Stimulated activated naive CD4-positive, alpha-beta T cell (primary cell): Measurements from ENCODE around the gene ARTN.
A peak's percentile ranks its signal among the peaks of the same experiment; 100 is the strongest.

Source experiments
- DNase-seq, 6 experiments: peaks; one replicate each; lab custom pipeline; 2025; lab: John Stamatoyannopoulos, UW

The ARTN gene

DNA sequence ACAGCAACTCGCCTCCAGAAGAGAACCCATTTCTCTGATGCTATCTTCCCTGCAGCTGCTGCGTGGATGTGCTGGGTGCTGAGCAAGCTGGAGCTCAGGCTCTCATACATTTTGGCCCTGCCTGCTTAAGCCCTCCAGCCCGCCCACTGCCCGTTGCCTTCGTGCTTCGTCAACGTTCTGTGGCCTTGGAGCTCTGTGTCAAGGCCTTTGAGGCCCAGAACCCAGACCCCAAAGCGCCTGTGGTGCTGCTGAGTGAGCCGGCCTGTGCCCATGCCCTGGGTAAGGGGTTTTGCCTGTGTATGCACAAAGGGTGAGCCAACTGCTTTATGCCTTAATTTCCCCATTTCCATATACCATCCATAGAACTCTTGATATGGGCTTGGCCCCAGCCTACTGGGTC is 37.3 kb downstream of the ARTN start:
- DNase-seq = no peak

DNA sequence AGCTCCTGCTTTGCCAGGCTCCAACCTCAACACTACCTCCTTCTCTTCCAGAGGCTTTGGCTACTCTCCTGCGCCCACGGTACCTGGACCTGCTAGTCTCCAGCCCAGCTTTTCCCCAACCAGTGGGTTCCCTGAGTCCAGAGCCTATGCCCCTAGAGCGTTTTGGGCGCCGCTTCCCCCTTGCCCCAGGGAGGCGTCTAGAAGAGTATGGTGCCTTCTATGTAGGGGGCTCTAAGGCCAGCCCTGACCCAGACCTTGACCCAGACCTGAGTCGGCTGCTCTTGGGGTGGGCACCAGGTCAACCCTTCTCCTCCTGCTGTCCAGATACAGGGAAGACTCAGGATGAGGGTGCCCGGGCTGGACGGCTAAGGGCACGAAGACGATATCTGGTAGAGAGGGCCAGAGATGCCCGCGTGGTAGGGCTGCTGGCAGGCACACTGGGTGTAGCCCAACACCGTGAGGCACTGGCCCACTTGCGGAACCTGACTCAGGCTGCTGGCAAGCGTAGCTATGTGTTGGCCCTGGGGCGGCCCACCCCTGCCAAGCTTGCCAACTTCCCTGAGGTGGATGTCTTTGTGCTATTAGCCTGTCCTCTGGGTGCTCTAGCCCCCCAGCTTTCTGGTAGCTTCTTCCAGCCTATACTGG is 37.9 kb downstream of the ARTN start:
- DNase-seq = no peak

DNA sequence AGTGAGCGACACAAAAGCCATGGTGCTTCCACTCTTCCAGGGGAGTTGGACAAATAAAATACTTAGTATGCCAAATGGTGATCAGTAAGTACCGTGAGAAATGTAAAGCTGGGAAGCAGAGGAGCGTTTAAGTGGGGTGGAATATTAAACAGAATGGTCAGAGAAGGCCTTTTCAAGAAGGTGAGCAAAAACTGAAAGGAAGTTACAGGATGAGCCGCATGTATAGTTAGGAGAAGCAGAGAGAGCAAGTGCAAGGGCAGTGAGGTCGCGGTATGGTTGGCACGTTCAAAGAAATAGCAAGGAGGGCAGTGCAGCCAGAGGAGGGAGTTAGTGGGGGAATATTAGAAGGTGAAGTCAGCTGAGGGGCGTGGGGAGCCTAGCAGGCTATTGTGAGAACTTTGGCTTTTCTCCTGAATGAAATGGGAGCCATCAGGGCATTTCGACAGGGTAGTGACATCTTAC is 40.4 kb downstream of the ARTN start:
- peak in 1 of 6 experiments; percentile 57 for DNase-seq

DNA sequence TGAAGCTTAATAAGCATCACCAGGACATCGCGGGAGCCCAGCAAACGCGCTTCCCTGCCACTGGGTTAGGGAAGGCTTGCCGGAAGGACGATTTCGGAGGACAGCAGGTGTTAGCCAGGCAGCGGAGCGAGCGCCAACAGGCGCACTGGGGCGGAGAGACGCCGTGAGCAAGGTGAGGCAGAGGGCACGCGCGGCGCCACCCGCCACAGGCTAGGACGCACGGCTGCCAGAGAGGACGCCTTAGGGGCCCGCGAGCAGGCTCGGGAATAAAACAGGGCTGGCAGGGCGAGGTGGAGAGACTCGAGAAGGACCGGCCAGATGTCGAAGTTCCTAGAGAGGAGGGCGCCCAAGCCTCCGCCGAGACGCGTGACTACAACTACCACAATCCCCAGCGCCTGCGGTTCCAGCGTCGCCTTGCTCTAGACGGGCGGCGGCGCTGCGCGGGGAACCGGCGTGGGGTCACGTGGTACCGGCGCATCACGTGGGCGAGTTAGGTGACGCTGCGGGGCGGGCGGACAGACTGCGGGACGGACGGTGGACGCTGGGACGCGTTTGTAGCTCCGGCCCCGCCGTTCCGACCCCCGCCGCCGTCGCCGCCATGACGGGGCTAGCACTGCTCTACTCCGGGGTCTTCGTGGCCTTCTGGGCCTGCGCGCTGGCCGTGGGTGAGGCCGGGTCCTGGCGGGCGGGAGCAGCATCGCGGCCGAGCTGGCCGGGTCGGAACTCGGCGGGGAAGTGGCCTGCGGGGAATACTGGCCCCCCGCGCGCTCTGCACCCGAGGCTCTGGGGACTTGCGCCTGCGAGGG is 41.0 kb downstream of the ARTN start, which contains the start of gene ATP6V0B:
ATP6V0B (plus strand) TSS at position 518 of the 806 bp plus-strand sequence; CDS start at position 599, 81 bp downstream.
- peak; percentile 82 to 94 (median 87) for DNase-seq

DNA sequence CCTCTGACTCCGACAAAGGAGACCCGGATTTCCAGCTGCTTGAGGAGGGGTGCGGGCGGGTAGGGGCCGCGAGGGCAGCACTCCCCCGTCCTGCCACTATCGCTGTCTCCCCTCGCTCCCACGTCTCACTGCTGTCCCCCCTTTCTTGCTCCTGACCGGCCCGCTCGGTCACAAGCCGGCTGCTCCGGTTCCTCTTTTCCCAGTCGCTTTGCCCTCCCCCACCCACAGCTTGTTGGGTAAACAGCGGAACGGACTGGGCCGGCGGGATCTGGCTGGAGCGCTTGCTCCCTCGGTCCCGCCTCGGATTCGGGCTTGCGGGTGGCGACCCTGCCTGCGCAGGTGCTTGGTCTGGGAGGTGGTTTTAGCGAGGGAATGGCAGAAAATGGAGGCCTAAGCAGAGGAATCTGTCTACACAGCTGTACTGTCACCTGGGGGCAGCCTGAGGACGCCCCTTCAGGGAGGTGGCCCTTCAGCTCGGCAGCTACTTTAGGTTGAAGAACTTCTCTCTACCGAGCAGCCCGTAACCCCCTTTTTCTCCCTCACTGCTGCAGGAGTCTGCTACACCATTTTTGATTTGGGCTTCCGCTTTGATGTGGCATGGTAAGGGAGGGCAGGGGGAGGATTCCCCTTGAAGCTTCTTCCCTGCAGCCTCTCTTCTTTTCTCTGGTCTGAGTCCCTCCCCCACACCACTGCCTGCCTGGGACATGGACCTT is 41.8 kb downstream of the ARTN start:
- peak; percentile 20 to 70 (median 50) for DNase-seq

DNA sequence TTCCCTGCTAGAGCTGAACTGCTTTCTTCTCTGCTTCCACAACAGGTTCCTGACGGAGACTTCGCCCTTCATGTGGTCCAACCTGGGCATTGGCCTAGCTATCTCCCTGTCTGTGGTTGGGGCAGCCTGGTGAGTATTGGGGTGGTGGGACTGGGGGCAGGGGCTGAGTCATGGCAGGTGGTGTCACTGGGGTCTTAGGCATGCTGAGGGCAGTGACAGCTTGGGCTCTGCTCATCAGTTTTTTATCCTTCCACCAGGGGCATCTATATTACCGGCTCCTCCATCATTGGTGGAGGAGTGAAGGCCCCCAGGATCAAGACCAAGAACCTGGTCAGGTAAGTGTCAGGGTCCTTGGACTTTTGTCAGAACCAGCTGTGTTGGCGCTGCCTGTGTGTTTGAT is 42.4 kb downstream of the ARTN start:
- no peak for DNase-seq

DNA sequence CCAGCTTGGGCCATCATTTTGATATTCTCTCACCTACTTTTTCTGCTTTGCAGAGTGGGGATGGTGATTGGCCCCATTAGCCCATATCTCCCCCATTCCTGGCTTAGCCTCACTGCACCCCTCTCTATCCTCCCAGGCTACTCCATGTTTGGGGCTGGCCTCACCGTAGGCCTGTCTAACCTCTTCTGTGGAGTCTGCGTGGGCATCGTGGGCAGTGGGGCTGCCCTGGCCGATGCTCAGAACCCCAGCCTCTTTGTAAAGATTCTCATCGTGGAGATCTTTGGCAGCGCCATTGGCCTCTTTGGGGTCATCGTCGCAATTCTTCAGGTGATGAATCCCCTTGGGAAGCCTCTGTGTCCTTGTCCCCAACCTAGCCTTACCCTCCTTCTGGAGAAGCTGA is 43.3 kb downstream of the ARTN start:
- DNase-seq = no peak

DNA sequence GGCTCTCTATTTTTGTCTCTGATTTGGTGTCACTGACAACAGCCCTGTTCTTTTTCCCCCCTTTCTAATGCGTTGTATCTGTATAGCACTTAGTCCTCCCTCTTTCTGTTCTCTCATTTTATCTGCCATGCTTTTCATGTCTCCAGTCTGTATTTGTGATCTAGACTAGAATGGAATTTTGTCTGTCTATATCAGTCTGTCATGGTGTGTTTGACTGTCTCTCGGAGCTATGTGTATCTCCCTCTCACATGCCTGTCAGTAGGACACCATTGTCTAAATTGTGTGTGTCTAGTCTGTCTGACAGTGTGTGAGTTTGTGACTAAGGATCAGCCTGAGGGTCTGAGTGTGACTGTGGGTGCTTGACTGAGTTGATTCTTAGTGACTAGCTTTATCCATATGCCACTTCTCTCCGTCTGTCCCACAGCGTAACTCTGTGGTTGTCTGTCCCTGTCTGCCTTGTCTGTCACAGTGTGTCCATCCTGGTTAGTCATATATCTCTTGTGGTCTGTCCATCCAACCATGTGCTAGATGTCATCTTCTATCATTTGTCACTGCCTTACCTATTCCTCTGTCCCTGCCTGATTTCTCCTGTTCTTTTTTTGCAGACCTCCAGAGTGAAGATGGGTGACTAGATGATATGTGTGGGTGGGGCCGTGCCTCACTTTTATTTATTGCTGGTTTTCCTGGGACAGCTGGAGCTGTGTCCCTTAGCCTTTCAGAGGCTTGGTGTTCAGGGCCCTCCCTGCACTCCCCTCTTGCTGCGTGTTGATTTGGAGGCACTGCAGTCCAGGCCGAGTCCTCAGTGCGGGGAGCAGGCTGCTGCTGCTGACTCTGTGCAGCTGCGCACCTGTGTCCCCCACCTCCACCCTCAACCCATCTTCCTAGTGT is 44.0 kb downstream of the ARTN start:
- DNase-seq = no peak

DNA sequence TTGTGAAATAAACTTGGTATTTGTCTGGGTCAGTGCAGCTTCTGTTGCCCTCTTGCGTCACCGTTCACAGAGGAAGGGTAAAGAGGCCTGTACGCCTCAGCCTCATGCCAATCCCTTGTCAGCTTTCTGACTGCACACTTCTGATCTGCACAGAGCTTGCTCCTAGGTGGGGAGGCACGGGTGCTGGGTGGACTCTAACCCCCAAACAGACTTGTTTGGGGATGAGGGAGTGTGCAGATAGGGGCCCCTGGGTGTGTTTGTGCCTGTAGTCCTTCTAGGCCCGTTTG is 44.6 kb downstream of the ARTN start:
- no peak for DNase-seq

DNA sequence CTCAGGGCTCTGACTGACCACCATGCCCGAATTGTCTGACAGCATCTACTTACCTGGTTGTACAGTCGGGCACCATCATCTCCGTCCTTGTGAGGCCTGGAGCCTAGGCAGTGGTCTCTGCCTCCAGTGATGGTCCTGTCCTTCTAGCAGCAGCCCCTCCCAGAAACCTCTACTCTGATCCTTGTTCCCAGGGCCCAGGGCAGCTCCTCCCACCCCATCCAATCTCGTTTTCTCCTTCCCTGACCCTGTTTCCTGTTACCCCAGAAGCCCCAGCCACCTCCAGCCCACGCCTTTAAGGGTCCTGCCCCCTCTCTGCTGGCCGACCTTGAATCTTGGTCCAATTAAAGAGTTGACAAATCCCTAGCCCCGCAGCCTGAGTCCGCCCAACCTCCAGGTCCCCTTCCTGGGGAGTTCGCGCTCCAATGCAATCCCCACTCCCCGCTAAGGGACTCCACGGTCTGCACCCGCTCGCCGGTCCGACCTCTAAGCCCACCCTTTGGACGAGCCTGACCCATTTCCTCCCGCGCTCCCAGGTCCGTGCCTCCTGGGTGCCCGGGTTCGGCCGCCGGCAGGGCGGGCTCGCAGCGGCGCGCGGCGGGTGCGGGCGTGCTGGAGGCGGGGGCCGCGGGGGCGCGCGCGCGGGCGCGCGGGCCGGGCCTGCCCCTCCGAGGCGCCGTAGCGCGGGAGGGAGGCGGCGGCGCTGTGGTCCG is 45.1 kb downstream of the ARTN start, which contains the start of gene B4GALT2:
B4GALT2 (plus strand) TSS at position 660 of the 710 bp plus-strand sequence. CDS start 1,951 bp downstream, outside the sequence.
- DNase-seq = no peak

DNA sequence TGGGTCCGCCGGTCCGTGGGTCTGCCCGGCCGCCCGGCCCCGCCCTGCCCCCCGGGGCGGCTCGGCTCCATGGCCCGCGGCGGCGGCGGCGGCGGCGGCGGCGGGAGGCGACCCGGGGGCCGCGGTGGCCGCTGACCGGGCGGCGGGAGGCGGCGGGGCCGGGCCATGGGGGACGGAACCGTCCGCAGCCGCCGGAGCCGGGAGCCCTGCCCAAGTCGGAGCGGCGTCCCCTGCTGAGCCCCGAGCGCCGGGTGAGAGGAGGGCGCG is 45.6 kb downstream of the ARTN start:
- no peak for DNase-seq

DNA sequence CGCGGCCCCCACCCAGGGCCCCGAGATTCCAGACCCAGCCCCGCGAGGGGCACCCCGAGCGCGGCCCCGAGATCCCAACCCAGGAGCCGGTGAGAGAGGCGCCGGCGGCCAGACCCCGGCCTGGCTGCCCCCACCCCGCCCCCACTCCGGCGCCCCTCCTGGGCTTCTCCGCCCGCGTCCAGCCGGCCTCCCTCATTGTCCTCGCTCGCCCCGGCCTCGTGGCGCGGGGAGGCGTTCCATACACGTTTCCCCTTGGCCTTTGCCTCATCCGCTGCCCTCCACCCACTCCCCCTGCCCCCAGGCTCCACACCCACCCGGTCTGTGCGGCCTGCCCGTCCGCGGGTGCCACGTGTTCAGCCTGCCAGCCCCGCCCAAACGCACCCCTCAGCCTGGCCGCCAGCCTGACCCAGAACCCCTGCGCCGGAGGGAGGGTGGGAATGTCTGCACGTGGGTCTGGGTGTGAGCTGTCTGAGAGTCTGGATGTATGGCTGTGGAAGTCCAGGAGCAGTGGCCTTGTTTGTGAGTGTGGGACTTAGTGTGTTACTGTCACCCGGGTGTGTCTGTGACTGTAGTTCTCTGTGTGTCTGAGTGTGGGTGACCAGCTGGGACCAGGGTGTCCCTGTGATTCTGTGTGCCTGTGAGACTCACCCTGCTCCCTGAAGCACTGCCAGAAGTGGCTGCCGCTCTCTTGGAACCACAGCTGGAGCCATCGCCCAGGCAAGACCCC is 46.1 kb downstream of the ARTN start:
- DNase-seq = no peak

DNA sequence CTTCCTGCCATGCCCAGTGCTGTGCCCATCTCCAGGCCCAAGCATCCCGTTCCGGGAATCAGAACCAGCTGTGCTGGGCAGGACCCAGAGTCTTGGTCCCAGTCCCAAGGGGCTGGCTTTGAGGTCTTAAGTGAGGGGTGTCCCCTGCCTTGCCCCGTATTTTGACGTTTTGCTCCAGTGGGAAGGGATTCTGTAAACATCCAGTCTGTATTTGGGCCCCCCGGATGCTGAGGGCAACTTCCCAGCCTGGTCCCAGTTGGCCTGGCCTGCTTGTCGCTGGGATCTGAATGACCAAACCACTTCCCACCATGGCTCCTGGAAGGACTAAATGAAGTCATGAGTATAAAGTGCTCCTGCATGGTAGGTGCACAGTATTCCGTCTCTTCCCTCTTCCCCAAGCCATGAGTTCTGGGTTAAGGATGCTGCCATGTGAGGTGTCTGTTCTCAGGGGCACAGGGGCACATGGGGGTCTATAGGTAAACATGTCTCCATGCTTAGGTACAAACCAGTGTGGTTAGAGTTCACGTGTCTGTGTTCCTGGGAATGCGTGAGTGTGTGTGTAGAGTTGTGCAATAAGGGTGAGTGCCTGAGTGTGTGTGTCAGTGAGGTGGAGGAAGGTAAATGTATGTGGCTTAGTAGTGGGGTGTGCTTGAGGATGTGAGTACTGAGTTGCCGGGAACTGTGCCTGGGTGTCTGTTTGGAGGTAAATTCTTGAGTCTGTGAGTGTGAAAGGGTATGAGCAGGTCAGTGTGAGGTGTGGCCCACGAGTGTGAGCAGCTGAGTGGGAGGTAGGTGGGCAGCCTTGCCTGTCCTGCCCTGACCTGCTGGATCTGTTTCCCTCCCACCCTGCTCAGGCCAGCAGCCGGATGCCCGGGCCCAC is 46.9 kb downstream of the ARTN start:
- DNase-seq = no peak

DNA sequence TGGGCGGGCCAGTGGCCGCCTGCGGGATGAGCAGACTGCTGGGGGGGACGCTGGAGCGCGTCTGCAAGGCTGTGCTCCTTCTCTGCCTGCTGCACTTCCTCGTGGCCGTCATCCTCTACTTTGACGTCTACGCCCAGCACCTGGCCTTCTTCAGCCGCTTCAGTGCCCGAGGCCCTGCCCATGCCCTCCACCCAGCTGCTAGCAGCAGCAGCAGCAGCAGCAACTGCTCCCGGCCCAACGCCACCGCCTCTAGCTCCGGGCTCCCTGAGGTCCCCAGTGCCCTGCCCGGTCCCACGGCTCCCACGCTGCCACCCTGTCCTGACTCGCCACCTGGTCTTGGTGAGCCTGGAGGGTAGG is 47.5 kb downstream of the ARTN start:
- DNase-seq = no peak

DNA sequence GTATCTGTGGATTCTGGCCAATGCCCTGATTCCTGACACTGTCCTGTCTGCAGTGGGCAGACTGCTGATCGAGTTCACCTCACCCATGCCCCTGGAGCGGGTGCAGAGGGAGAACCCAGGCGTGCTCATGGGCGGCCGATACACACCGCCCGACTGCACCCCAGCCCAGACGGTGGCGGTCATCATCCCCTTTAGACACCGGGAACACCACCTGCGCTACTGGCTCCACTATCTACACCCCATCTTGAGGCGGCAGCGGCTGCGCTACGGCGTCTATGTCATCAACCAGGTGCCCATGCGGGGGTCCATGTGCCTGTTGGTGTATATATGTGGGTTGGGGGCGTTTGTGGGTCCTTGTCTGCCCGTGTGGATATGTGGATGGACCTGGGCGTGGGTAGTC is 48.0 kb downstream of the ARTN start:
- DNase-seq = no peak

DNA sequence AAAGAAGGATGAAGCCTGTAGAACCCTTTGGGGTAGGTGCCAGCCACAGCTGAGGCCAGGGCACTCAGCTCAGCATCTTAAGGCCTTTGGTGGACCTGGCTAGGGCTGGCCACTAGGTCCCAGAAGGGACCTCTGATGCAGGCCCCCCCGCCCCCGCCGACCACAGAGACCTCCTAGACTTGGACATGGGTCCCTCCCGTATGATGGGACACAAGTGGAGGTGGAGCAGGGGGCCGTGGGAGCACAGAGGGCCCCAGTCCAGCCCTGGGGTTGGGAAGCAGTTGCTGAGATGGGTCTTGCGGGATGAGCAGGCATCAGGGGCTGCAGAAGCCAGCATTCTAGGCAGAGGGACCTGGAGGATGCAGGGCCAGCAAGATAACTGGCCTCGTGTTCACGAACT is 48.6 kb downstream of the ARTN start:
- DNase-seq = no peak

DNA sequence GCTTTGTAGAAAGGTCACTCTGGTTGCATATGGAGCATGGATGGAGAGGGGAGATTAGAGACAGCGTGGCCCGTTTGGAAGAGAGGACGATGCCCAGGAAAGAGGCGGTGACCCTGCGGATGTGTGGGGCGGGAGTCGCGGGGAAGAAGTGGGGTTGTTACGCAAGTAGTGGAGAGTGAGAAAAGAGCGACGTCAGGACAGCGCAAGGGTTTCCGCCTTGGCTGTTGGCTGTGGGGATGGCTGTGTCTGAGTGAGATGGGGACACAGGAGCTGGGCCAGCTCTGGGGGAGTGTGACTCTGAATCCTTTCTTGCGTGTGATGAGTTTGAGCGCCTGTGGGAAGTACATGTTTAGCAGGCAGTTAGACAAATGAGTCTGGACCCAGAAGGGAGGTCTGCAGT is 49.2 kb downstream of the ARTN start:
- DNase-seq = no peak

DNA sequence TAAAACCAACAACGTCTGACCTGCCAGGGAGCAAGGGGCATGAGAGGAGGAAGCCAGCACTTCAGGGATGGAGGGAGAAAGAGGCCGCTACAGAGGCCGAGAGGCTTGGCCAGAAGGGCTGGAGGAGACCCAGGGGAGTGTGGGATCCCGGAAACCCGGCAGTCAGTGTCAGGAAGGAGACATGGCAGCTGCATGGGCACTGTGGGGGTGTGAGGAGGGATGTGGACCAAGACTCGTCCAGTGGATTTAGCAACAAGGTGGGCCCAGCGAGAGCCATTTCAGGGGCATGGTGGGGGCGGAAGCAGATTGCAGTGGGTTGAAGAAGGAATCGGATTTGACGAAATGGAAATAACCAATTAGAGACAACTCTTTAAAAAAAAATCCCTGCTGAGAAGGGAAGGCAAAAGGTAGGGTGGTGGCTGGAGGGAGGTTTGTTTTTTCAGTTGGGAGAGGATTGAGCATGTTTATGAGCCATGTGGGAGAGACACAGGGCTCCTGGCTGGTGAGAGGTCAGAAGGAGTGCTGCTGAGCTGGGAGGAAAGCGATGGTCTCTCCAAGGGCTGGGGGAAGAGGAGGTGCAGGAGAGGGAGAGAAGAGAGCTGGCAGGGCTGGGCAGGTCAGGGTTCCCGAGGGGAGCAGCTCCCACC is 49.8 kb downstream of the ARTN start:
- DNase-seq = no peak

DNA sequence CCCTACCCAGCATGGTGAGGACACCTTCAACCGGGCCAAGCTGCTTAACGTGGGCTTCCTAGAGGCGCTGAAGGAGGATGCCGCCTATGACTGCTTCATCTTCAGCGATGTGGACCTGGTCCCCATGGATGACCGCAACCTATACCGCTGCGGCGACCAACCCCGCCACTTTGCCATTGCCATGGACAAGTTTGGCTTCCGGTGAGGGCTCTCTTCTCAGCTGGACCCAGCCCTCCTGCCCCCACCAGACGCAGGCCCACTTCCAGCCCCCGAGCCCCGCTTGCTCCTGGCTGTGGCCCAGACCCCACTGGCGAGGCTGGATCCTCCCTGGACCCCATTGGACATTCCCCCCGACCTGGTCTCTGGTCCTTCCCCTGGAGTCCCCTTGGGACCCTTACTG is 51.3 kb downstream of the ARTN start:
- DNase-seq = no peak
